SK-N-MC (cell line): ENCODE measurements around the gene ALG9.

Experiments used
- EZH2 ChIP-seq: fragments of 200-600 bp; sonication (generic); IDR thresholded peaks from one replicate; pipeline ENCODE4 v1.6.1; 2017; ENCODE audit warnings: antibody characterized with exemption
- FOXP2 ChIP-seq: optimal IDR thresholded peaks from 2 replicates; pipeline ENCODE3; 2011; ENCODE audit warnings: mild to moderate bottlenecking, moderate library complexity; ENCODE audit not compliant: insufficient read depth; ENCODE audit errors: extremely low read length, control extremely low read depth
- POLR2AphosphoS5 ChIP-seq: IDR thresholded peaks from 2 replicates; pipeline ENCODE4 v1.6.1; 2012; ENCODE audit warnings: mild to moderate bottlenecking, low read depth, low read length, borderline replicate concordance

- no peak for TF ChIP-seq POLR2AphosphoS5
- no peak for TF ChIP-seq EZH2
- no peak for TF ChIP-seq FOXP2
Observed at GRCh38 chr11:111845276-111846028, 25.9 kb downstream of the ALG9 start.
